GM10266 (cell line): ENCODE measurements around the gene ZNF615.
"Not testable (repeated sequence)": the region's sequence is repeated elsewhere in the genome, so short reads cannot be mapped to it uniquely, and the experiment has no call there.

ENCODE experiments used
- DNase-seq: peaks from one replicate; pipeline ENCODE4 v3.0.0; 2012; ENCODE audit errors: extremely low spot score
- CTCF ChIP-seq: IDR thresholded peaks from 2 replicates; pipeline ENCODE4 v1.5.1; 2012; ENCODE audit warnings: mild to moderate bottlenecking, low read depth; ENCODE audit not compliant: control insufficient read depth, insufficient read depth; ENCODE audit errors: missing control alignments

Gene ZNF615

GRCh38 chr19:51976852-51977251 is 31.2 kb downstream of the ZNF615 start:
- no peak for DNase-seq
- no peak for TF ChIP-seq CTCF

GRCh38 chr19:51975787-51976186 is 32.2 kb downstream of the ZNF615 start:
- DNase-seq, result not testable (repeated sequence)

GRCh38 chr19:51971624-51972023 is 36.4 kb downstream of the ZNF615 start:
- no peak for DNase-seq
- TF ChIP-seq CTCF, result no peak

- DNase-seq, result no peak
- TF ChIP-seq CTCF, result no peak
Observed at GRCh38 chr19:51970718-51971117, 37.3 kb downstream of the ZNF615 start.

- DNase-seq, result no peak
- TF ChIP-seq CTCF, result no peak
Observed at GRCh38 chr19:51965583-51965982, 42.4 kb downstream of the ZNF615 start.

- DNase-seq, result not testable (repeated sequence)
Observed at GRCh38 chr19:51960621-51961233, 47.3 kb downstream of the ZNF615 start.

- TF ChIP-seq CTCF, result no peak
- no peak for DNase-seq
Observed at GRCh38 chr19:51959791-51960190, 48.2 kb downstream of the ZNF615 start.

GRCh38 chr19:51957846-51958245 is 50.2 kb downstream of the ZNF615 start:
- not testable (repeated sequence) for DNase-seq

GRCh38 chr19:51948975-51949374 is 59.0 kb downstream of the ZNF615 start:
- TF ChIP-seq CTCF, result no peak
- no peak for DNase-seq
